GM12864 (cell line): ENCODE measurements around the gene LDHB.
"Not testable (repeated sequence)": the region's sequence is repeated elsewhere in the genome, so short reads cannot be mapped to it uniquely, and the experiment has no call there.

Experiments used
- DNase-seq: peaks from one replicate; pipeline ENCODE4 v3.0.0-alpha.2; 2011; ENCODE audit warnings: low read depth
- H3K4me3 ChIP-seq: 2 replicates; pipeline ENCODE4 v1.5.1; 2011; ENCODE audit warnings: mild to moderate bottlenecking, low read depth, low read length, control low read depth
- TF ChIP-seq, protein P1 (sequence below): IDR thresholded peaks from 2 replicates; pipeline ENCODE4 v1.5.1; 2011; ENCODE audit warnings: low read depth, mild to moderate bottlenecking, moderate library complexity, low read length, control low read depth, inconsistent platforms; ENCODE audit errors: missing control alignments

The LDHB gene

DNA sequence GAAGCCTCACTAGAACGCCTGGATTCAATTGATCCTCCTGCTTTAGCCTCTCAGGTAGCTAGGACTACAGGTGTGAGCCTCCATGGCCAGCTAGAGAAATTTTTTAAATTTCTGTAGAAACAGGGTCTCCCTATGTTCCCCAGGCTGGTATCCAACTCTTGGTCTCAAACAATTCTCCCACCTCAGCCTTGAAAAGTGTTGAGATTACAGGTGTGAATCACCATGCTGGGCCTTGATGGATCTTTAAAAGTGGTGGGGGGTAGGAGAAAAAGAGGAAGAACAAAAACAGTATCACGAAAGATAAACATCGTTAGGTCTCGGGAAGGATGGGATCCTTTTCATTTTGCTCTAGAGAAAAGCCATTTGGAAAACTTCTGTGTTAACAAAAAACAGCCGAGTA lies 57.4 kb downstream of the LDHB start:
- TF ChIP-seq, protein P1, sequence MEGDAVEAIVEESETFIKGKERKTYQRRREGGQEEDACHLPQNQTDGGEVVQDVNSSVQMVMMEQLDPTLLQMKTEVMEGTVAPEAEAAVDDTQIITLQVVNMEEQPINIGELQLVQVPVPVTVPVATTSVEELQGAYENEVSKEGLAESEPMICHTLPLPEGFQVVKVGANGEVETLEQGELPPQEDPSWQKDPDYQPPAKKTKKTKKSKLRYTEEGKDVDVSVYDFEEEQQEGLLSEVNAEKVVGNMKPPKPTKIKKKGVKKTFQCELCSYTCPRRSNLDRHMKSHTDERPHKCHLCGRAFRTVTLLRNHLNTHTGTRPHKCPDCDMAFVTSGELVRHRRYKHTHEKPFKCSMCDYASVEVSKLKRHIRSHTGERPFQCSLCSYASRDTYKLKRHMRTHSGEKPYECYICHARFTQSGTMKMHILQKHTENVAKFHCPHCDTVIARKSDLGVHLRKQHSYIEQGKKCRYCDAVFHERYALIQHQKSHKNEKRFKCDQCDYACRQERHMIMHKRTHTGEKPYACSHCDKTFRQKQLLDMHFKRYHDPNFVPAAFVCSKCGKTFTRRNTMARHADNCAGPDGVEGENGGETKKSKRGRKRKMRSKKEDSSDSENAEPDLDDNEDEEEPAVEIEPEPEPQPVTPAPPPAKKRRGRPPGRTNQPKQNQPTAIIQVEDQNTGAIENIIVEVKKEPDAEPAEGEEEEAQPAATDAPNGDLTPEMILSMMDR, result no peak
- no peak for DNase-seq
- H3K4me3 ChIP-seq, result no peak overlapping the region

DNA sequence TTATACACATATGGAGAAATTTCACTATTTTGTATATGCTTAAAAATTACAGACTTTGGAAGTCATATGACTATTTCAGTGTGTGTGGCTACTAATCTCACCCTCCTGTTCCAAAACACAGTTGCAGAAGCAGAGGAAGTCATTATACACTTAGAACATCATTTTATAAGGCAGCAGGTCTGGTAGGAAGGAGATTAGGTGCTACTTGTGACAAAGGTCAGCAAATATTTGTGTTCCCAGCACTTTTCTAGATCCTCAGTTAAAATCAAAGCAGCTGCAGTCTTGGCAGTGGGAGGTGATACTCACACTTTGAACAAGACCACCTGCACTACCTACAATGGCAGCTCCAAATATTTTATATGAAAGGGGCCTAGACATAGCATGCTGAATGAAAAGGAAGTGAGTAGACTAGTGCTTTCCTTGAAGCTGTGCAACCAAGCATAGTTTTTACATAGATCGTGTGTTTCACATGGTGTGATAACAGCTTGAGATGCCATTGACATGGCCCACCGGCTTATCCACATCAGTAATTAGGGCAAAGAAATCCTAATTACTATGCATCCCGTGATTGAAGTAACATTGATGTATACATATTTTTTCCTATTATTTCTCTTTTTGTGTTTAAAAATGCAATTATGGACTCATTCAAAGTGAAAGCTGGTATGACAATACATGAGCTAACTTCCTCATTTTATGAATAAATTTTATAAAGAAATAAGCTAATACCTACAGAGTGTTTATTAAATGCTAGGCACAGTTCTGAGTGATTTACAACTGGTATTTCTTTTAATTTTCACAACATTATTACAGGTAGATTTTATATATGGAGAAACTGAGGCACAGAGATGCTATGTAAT lies 58.3 kb downstream of the LDHB start:
- H3K4me3 ChIP-seq, result no peak overlapping the region
- TF ChIP-seq, protein P1, result no peak
- DNase-seq, result no peak

GRCh38 chr12:21598651-21599050 lies 59.0 kb downstream of the LDHB start:
- no peak for DNase-seq
- TF ChIP-seq, protein P1, result no peak
- H3K4me3 ChIP-seq, result no peak overlapping the region

DNA sequence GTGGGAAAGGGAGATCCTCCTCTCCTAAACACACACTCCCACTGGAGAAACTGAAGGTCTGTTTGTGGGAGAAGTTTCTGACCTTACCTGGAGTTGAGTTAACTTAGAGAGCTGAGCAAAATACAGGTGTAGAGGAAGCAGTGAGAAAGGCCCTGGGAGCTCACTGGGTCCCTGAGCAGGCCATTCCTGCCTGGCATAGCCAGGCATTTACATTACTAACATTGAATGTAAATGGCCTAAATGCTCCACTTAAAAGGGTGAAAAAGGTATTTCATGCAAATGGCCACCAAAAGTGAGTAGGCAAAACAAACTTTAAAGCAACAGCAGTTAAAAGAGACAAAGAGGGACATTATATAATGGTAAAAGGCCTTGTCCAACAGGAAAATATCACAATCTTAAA lies 62.3 kb downstream of the LDHB start:
- not testable (repeated sequence) for H3K4me3 ChIP-seq, DNase-seq

DNA sequence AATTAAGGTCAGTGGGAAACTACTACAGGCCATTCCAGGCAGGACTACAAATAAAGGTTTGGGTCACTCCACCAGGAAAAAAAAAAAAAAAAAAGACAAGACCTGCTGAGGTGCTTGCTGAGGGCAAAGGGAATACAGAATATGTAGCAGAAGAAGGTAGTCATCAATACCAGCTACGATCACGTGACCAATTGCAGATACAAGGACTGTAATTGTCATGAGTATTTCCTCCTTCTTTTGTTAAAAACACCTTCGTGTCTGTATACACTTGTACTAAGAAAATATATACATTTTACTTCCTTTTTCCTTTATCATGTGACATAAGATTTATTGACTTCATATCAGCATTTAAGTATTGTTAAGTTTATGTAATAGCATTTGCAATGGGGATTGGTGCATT lies 72.2 kb downstream of the LDHB start:
- TF ChIP-seq, protein P1, result no peak
- no peak overlapping the region for H3K4me3 ChIP-seq
- no peak for DNase-seq
